NCI-H345 (cell line): ENCODE results near the gene GOSR2.

Source experiments
- DNase-seq: peaks from one replicate; lab custom pipeline; 2025; lab: John Stamatoyannopoulos, UW

Gene GOSR2

DNA sequence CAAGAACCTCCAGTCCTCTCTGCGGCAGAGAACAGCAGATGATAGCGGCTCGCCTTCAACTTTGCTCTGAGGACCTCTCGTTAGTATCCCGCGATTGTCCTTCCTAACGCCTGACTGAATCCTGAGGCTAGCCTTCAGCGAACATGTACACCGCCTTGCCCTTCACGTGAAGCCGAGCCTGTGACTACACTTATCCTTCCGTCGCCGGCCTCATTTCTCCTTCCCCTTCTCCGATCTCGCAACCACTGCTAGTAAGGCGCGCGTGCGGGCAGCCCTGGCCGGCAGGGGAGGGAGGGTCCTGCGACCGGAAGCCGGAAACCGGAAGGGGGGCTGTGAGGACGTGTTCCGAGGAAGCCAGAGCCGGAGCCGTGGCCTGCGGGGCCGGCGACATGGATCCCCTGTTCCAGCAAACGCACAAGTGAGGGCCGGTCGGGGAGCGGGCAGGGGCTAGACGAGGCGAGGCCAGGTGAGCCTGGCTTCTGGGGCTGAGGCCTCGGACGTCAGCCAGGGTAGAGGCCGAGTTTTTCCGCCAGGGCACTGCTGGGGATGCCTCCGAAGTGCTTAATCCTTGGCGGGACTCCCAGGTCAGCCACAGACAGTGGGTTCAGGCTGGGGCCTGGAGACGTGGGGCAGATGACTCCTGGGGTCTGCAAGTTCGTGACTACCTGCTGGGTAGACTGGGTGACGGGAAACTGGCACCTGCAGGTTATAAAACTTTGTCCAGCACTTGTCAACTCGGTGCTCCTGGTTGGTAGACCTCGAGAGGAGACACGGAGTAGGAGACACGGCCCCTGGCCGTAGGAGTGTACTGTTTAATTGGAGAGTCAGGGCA is at the start of gene GOSR2:
TSS of gene GOSR2 (plus strand) at position 357 of the 832 bp plus-strand sequence. CDS start at position 390, 33 bp downstream.
- DNase-seq = peak; percentile 92

DNA sequence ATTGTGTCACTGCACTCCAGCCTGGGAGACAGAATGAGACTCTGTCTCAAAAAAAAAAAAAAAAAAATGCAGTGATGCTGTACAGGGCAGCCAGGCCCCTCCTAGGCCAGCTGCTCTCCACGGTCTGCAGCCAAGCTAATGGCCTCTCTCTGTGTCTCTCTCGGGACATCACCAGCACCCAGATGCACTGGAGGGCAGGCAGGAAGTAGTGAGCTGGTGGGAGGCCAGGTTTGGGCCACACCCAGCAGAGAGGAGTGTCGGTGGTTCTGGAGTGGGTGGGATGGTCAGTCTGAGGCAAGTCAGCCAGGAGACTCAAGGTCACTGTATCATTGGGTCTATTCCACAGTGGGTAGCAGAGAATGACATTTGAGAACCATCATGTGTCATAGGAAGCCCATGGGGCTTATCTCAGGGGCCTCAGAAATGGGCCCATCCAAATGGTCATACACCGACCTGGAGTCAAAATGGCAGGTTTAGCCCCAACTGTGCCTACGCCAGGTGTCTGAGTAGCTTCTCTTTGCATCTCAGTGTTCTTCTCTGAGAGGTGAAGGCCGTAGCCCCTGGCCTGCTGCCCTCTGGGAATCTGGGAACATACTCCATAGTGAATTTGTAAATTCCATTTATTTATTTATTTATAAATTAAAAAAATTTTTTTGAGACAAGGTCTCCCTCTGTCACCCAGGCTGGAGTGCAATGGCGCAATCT is 48.9 kb upstream of the GOSR2 start:
- no peak for DNase-seq

DNA sequence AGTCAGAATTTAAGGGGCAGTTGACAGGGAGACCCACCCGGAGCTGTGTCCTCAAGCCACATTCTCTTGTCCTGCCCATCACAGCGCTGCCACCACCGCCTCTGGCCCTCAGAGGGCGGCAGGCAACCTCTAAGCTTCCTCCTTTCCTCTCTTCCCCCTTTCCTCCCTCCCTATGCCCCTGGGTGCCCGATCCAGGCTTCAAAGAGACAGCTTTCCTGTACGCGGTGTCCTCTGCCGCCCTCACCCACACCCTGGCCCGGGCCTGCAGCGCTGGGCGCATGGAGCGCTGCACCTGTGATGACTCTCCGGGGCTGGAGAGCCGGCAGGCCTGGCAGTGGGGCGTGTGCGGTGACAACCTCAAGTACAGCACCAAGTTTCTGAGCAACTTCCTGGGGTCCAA is 48.1 kb upstream of the GOSR2 start:
- DNase-seq = no peak

DNA sequence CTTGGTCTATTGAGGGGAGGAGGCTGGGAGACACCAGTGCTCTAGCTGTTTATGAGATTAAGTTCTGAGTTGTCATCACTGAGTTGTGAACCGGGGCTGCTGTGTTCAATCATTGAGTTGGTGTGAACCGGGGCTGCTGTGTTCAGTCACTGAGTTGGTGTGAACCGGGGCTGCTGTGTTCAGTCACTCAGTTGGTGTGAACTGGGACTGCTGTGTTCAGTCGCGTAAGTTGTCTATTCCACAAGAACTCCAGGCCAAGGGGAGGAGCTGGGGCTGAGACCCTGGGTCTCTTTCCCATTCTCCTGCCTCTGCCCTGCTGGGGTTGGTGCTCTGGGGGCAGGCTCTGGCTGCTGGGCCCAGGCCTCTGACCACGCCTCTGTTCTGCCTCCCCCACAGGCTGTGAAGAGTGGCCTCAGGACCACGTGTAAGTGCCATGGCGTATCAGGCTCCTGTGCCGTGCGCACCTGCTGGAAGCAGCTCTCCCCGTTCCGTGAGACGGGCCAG is 47.1 kb upstream of the GOSR2 start:
- no peak for DNase-seq

DNA sequence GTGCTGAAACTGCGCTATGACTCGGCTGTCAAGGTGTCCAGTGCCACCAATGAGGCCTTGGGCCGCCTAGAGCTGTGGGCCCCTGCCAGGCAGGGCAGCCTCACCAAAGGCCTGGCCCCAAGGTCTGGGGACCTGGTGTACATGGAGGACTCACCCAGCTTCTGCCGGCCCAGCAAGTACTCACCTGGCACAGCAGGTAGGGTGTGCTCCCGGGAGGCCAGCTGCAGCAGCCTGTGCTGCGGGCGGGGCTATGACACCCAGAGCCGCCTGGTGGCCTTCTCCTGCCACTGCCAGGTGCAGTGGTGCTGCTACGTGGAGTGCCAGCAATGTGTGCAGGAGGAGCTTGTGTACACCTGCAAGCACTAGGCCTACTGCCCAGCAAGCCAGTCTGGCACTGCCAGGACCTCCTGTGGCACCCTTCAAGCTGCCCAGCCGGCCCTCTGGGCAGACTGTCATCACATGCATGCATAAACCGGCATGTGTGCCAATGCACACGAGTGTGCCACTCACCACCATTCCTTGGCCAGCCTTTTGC is 46.5 kb upstream of the GOSR2 start:
- DNase-seq = peak; percentile 83

DNA sequence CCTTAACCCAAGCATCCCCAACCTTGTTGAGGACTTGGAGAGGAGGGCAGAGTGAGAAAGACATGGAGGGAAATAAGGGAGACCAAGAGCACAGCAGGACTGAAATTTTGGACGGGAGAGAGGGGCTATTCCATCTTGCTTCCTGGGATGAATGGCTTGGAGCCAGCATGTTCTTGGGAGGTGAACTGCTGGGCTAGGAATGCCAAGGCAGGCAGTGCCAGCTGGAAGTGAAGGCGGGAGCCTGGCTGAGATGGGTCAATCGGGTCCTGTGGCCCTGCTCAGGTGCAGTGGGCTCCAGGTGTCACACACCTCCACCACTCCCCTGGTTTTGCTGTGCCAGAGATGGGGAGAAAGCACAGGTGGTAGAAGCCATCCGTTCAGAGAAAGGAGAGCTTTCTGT is 46.0 kb upstream of the GOSR2 start:
- DNase-seq = no peak

DNA sequence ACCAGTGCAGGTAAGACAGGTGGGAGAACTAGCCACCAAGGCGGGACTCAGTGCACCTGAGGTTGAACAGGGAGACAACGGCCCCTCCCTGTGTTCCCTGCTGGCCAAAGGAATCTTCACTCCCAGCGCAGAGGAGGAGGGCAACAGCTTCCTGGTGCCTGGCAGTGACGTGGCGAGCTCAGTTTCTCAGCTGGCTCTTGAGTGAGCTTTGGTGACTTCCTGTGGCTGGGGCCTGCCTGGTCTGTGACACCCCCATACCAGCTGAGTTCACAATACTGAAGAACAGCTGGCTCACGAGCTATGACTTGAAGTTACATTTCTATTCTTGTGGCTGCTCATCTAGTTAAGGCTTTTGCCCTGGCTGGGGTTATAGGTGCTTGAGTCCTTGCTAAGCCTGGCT is 45.5 kb upstream of the GOSR2 start:
- no peak for DNase-seq

DNA sequence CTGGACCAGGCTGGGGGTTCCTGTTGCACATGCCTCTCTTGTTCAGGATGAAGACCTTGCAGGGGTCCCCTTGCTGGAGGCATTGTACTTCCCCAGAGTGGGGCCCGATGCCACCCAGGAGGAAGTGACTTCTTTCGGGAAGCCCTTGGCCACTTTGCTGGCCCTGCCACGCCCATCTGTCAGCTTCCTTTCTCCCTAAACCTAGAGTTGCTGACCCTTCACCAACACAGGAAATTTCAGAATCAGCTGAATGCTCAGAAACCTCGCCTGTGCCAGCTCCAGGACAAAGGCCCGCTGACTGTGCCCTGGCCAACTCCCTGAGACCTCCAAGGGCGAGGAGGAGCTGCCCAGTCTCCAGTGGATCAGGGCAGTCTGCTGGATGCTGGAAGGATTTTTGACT is 44.9 kb upstream of the GOSR2 start:
- DNase-seq = no peak

DNA sequence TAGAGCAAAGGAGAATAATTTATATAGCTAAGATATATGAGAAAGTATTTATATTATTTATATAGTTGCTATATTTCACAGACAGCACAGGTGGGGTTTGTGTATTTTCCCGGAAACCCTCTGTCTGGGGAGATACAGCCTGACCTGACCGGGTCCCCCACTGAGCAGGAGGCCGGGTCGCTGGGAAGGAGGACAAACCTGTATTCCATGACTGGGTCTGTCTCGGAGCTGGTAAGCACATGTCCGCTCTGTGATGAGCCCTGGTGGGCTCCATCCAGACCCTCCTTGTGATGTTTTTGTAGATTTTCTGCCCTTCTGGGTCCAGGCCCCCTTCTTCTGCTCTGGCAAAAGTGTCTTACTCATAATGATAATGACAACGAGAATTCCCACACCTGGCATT is 43.9 kb upstream of the GOSR2 start:
- no peak for DNase-seq

DNA sequence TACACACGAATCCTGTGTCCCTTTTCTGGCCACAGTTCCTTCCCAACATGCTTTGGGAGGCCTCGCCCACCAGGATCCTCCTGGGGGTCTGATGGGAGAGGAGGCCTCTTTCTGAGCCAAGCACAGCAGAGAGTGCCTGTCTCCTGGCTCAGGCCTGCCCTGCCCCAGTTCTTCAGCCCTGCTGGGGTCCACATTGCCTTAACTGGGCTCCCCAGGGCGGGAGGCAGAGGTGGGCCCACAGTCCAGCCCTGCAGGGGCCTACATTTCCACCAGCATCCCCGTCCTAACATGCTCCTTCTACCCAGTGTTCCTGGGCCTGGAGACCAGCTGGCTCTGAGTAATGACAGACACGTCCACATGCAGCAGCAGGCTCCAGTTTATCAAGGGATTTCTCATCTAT is 41.9 kb upstream of the GOSR2 start:
- no peak for DNase-seq

DNA sequence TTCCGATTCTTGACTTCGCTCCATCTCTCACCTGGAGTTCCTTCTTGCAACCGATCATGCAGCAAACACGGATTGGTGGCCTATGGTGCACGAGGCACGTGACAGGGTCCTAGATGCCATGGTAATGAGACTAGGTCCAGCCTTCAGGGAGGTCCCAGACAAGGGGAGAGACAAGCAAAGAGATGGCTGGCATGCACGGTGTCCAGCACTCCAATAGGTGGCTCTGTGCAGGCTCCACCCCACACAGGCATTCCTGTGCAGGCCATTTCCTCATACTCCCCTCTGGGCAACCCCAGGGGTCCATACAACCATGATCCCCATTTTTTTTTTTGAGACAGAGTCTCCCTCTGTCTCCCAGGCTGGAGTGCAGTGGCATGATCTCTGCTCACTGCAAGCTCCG is 40.3 kb upstream of the GOSR2 start:
- no peak for DNase-seq

DNA sequence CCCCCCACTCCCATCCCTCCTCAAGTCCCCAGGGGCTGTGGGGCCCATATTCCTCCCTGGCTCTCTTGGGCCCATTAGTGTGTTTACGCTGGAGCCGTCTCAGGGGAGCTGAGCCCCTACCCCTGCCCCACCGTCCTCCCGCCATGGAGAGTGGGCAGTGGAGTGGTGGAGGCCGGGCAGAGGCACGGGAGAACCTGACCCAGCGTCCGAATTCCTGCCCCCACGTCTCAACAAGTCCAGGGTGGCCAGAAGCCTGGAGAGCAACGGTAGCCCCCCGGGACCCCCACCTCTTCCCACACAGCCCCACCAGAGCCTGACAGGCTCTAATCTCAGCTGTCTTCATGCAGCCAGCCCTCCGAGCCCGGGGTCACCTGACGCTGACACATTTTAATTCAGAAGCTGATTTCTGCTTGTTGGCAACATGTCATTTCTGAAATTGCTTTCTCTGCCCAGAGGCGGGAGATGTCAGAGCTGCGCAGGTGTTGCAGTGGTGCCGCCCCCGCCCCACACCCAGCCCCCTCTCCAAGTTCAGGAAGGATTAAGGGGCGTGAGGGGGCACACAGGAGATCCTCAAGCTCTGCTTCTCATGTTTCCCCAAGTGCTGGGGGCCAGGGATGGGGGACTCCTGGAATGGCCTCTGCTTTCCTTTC is 39.0 kb upstream of the GOSR2 start:
- no peak for DNase-seq

DNA sequence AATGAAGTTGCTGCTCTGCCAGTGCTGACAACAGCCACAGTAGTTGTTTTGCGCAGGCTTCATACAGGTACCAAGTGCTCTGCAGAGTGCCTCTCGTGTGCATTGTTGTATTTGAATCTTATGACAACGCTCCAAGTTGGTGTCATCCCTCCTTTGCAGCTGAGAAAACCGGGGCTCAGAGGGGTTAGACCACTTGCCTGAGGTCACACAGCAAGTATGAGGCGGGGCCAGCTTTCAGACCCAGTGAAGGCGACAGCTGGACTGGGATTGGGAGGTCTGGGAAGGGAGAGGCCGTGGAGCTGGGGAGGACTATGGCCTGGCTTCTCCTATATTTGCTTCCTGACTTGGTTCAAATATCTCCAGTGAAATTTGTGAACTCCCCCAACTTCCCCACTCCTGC is 38.4 kb upstream of the GOSR2 start:
- no peak for DNase-seq

DNA sequence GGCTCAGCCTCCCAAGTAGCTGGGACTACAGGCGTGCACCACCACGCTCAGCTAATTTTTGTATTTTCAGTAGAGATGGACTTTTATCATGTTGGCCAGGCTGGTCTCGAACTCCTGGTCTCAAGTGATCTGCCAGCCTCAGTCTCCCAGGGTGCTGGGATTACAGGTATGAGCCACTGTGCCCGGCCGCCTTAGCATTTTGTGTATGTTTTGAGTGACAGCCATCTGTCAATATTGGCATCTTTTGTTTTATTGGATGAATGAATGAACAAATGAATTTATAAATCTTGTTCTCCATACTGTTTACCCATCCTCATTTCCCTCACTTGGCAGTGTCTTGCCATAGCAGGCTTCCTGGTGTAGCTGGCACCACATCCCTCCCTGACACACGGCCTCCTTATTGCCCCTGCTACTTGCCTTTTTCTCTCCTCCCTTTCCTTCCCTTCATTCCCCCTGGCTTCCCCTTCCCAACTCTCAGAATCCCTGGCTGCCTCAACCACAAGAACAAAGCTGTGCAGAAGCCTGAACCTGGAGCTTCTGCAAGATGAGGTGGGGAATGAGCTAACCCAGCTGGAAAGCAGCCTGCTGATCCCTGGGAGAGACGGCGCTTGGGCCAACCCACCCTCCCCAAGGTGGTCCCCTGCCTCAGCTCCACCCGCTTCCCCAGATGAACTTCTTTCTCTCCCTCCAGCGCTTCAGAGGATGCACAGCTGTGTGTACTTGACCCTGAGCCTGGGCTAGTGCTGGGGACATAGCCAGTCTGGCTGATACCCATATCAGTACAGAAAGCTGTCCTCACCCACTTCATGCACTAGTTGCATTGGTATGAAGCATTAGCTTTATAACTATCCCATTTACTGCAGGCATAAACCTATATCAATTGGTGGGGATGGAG is 37.3 kb upstream of the GOSR2 start:
- no peak for DNase-seq

DNA sequence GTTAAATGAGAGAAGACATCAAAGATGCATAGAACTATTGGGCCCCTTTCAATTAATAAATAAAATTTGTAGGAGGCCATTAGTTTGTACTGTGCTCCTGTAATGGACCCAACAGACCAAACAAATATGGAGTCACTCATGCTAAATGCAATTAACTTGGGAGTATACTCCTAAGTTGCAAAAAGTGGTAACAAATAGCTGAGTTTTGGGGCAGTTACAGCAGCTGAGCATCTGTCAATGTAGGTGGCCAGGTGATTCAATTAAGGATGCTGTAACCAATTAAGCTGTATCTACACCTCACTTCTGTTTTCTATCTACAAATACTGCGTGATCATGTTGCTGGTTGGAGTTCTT is 36.7 kb upstream of the GOSR2 start:
- DNase-seq = no peak

DNA sequence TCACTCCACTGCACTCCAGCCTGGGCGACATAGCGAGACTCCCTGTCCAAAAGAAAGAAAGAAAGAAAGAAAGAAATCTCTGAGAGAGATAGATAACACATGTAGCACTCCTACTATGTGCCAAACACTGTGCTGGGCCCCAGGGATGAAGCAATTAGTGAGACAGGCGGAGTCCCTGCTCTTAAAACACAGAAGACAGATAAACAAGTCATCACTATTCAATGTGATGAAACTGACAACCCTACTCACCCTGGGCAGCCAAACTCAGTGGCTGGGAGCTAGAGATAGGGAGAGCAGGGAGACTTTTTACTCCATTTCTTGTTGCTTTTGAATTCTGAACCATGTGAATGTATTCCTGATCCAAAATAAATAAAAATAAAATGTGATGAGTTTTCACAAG is 35.2 kb upstream of the GOSR2 start:
- DNase-seq = no peak

DNA sequence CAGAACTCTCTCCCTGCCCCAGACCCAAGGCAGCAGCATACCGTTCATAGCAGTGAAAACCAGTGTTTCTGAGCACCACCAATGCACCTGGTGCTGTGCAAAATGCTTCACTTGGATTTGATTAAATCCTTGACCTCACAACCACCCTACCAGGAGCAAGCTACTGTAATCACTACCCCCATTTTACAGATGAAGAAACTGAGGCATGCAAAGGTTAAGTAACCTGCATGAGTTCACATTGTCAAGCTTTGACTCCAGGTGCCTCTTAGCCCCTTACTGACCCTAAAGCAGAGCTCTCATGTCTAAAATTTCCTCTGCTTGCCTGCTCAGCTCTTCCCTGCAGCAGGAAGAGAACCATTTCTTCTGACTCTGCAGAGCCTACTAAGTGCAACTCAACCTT is 34.2 kb upstream of the GOSR2 start:
- no peak for DNase-seq

DNA sequence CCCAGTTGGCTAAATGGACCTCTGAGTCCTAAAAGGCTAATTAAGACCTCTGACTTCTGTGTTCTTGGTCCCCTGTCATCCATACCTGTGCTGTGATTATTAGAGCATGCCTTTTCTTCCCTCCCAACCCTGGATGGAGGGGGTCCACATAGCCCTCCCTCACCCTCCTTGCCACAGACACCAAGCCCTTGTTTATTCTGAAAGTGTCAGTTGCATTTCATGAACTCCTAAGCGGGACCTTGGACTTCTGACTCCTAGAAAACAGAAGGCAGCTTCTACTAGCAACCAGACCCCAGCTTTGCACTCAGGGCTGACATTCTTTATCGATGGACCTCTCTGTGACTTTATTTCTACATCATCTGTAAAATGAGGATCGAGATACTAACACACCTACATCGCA is 33.4 kb upstream of the GOSR2 start:
- no peak for DNase-seq

DNA sequence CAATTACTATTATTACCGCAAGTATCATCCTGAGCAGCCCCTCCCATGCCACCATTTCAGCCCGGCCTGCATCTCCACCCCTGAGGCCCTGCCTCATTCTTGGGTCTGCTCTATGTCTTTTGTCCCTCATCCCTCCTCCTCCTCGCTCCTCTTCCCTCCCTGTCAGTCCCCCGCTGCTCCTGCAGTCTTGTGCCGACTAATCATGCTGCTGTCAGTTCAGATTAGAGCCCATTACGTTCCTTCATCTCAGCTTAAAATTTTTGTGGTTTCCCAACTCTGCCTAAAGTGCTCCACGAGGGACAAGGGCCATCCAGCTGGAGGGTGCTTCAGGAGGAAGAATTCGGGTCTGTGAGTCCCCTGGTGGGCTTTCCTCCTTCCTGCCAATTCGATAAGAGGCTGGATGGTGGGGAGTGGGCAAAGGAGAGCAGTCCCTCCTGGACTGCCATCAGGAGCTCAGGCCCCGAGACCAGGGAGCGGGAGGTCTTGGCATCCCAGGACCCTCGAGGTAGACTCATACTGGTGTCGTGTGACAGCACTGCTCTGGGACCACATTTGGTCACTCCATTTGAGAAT is 32.9 kb upstream of the GOSR2 start:
- no peak for DNase-seq

DNA sequence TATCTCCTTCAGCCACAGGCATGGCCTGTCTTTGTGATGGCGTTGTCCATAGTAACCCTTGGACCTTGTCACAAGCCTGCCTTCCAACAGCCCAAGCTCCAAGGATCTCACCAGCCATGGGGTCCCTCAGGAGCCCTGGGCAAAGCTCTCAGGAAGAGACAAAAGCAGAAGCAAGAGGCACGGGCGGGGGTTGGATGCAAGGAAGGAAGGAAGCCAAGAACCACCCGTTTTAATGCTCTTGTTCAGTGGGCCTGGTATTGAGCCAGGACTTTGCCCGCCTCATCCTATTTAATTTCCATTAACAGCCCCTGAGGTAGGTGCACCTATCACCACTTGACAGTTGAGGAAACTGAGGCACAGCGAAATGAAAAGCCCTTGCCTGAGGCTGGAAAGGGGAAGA is 32.3 kb upstream of the GOSR2 start:
- no peak for DNase-seq

DNA sequence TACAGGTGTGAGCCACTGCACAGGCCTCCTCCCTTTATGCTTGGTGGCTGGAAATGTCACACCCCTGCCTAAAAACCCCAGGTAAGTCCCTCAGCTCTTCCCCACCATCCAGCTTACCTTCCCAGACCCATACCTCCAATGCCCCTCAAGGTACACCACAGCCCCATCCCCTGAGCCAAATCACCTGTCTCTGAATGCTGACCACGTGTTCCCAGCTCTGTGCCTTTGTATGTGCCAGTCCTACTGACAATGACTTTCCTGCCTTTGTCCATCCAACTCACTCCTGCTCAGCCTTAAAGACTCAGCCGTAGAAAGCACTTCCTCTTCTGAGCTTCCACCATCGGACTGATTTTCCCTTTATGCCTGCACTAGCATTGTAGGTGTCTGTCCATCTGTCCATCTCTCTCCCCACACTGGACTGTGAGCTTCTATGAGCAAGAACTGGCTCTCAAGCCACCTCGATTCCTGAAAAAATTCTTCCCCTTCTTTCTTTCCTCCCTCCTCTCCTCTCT is 30.7 kb upstream of the GOSR2 start:
- DNase-seq = no peak
